ENCODE data around the gene TNIK. TPM values are rescaled to one million over a fixed set of nuclear protein-coding genes. Genes with fewer than 3 reads are reported as not detected.

Gene TNIK
- total RNA-seq, 3 donors from 2014 or later: 12.9 to 15.4 (median 13.5) TPM

DNA sequence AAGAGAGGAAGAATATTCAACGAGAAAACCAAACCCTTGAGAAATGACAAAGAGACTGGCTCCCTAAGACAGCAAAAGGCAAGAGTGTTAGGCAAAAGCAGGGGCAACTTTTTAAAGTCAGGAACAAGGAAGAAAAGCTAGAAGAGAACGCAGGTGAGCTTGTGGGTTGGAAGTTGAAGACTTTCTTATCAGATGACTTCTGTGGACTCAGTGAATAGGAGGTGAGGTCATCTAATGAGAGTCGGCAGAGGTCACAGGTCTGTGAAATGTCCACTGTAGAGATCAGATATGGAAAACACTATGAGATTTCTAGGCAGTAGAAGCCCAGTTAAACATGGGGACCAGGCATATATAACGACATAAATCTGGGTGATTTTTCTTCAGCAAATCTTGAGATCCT lies 27.2 kb upstream of the TNIK start:
- peaks cover 22% of the 10 kb centered on the region for H3K4me1 Mint-ChIP-seq (ENCODE audit: low read depth)
- no peak for ATAC-seq
- H3K9me3 Mint-ChIP-seq: no peaks in the 10 kb centered on the region
- H3K27me3 Mint-ChIP-seq (ENCODE audit: low read depth): no peaks in the 10 kb centered on the region
- no peaks in the 10 kb centered on the region for H3K36me3 Mint-ChIP-seq (ENCODE audit: insufficient read depth)
- no peak overlapping the region for H3K4me3 Mint-ChIP-seq
- no peak for DNase-seq

- Mint-ChIP-seq H3K9me3 (no peaks in the 10 kb centered on the region), H3K4me1 (ENCODE audit: low read depth) (peaks cover 13% of the 10 kb centered on the region), H3K4me3 (no peak overlapping the region), H3K36me3 (ENCODE audit: insufficient read depth) (no peaks in the 10 kb centered on the region), H3K27me3 (ENCODE audit: low read depth) (no peaks in the 10 kb centered on the region)
- ATAC-seq (no peak), DNase-seq (no peak)
Observed at GRCh38 chr3:171485338-171485737, 25.1 kb upstream of the TNIK start.

DNA sequence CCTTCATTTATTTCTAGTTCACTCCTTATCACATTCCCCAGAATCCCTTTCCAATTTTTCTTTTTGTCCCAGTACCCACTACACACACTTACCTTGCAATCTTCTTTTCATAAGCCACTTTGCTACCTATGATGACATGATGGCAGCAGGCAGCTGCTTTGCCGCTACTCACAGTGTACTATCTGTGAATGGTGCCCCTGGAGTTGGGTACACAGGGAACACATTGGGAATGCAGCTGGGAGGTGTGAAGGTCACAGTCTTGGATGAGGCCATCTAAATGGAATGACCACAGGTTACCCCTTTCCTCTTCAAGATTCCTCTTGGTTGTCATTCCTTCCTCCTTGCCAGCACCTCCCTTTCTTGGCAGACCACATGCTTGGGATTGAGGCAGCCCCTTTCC lies 20.8 kb upstream of the TNIK start:
- Mint-ChIP-seq H3K9me3 (no peaks in the 10 kb centered on the region), H3K27me3 (ENCODE audit: low read depth) (no peaks in the 10 kb centered on the region), H3K36me3 (ENCODE audit: insufficient read depth) (no peaks in the 10 kb centered on the region), H3K4me1 (ENCODE audit: low read depth) (peaks cover 15% of the 10 kb centered on the region), H3K4me3 (peak overlapping the region; percentile 9)
- no peak for DNase-seq
- peak in 1 of 2 donors; percentile 33 for ATAC-seq

DNA sequence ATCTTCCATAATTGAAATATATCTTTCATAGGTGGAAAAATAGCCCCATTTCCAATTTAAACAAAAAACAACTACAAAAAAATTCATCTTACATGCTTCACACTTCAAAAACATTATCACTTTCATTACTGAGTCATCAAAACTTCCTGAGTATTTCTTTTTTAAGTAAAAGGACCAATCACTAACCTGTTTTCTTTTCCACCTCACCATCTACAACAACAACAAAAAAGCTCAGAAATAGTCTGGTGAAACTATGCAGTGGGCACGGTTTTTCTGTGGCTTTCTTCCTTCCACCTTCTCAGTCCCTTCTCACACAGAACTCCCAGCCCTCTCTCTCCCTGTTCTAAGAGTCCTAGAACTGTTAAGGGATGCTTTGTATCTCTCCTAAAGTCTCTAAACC lies 20.3 kb upstream of the TNIK start:
- Mint-ChIP-seq H3K27me3 (ENCODE audit: low read depth) (no peaks in the 10 kb centered on the region), H3K4me1 (ENCODE audit: low read depth) (peaks cover 15% of the 10 kb centered on the region), H3K9me3 (no peaks in the 10 kb centered on the region), H3K4me3 (peak overlapping the region; percentile 9), H3K36me3 (ENCODE audit: insufficient read depth) (no peaks in the 10 kb centered on the region)
- no peak for DNase-seq
- peak; percentile 88 to 90 for ATAC-seq

- DNase-seq: no peak
- H3K27me3 Mint-ChIP-seq (ENCODE audit: low read depth): no peaks in the 10 kb centered on the region
- no peaks in the 10 kb centered on the region for H3K9me3 Mint-ChIP-seq
- ATAC-seq: no peak
- peaks cover 15% of the 10 kb centered on the region for H3K4me1 Mint-ChIP-seq (ENCODE audit: low read depth)
- H3K36me3 Mint-ChIP-seq (ENCODE audit: insufficient read depth): no peaks in the 10 kb centered on the region
- H3K4me3 Mint-ChIP-seq: no peak overlapping the region
Observed at GRCh38 chr3:171476532-171477102, 16.4 kb upstream of the TNIK start.

- Mint-ChIP-seq H3K27me3 (ENCODE audit: low read depth) (no peaks in the 10 kb centered on the region), H3K4me3 (no peak overlapping the region), H3K9me3 (no peaks in the 10 kb centered on the region), H3K4me1 (ENCODE audit: low read depth) (no peaks in the 10 kb centered on the region), H3K36me3 (ENCODE audit: insufficient read depth) (no peaks in the 10 kb centered on the region)
- ATAC-seq: no peak
- no peak for DNase-seq
Observed at GRCh38 chr3:171472552-171472951, 12.3 kb upstream of the TNIK start.

DNA sequence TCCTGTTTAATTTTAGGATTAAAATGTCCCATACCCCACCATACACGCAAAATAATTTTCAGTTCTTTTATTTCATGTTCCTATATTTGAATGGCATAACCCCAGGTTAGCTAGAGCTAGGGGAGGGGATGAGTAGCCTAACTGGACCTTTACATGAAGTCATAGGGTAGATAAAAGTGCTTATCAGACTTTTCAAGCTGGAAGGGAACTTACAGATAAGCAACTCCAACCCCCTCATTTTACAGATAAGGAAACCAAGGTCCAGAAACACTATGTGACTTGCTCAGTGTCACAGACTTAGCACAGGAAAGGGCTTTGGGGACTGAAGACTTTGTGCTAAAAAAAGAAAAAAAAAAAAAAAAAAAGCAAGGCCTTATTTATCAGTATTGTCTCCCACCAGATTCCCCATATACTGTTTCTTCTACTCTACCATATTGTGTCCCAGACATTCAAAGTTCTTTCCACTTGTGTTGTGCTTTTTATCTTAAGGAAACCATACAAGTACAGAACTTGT lies 10.6 kb upstream of the TNIK start:
- Mint-ChIP-seq H3K4me3 (no peak overlapping the region), H3K4me1 (ENCODE audit: low read depth) (no peaks in the 10 kb centered on the region), H3K27me3 (ENCODE audit: low read depth) (no peaks in the 10 kb centered on the region), H3K36me3 (ENCODE audit: insufficient read depth) (no peaks in the 10 kb centered on the region), H3K9me3 (no peaks in the 10 kb centered on the region)
- DNase-seq (no peak), ATAC-seq (no peak)

DNA sequence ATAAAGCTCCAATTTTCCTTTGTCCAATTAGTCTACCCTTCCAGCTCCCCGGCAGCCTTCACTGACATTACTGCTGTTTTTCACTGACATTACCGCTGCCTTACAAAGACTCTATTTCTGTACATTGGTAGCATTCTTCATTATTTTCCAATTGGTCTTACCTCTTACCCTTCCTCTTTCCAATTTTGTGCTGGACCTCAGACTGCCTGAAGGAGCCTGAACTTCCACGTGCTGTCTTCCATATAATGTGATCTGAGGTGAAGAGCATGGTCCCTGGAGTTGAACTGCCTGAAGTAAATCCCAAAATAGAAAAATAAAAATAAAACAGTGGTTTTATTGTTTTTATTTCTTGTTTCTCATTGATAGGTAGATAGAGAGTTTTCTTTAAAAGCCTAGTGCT lies 9.2 kb upstream of the TNIK start:
- no peak for ATAC-seq
- Mint-ChIP-seq H3K9me3 (no peaks in the 10 kb centered on the region), H3K4me3 (no peak overlapping the region), H3K4me1 (ENCODE audit: low read depth) (no peaks in the 10 kb centered on the region), H3K27me3 (ENCODE audit: low read depth) (no peaks in the 10 kb centered on the region), H3K36me3 (ENCODE audit: insufficient read depth) (no peaks in the 10 kb centered on the region)
- no peak for DNase-seq

- DNase-seq (no peak), ATAC-seq (no peak)
- H3K27me3 Mint-ChIP-seq (ENCODE audit: low read depth): no peaks in the 10 kb centered on the region
- no peaks in the 10 kb centered on the region for H3K4me1 Mint-ChIP-seq (ENCODE audit: low read depth)
- H3K4me3 Mint-ChIP-seq: no peak overlapping the region
- H3K9me3 Mint-ChIP-seq: no peaks in the 10 kb centered on the region
- no peaks in the 10 kb centered on the region for H3K36me3 Mint-ChIP-seq (ENCODE audit: insufficient read depth)
Observed at GRCh38 chr3:171468296-171468906, 8.2 kb upstream of the TNIK start.

DNA sequence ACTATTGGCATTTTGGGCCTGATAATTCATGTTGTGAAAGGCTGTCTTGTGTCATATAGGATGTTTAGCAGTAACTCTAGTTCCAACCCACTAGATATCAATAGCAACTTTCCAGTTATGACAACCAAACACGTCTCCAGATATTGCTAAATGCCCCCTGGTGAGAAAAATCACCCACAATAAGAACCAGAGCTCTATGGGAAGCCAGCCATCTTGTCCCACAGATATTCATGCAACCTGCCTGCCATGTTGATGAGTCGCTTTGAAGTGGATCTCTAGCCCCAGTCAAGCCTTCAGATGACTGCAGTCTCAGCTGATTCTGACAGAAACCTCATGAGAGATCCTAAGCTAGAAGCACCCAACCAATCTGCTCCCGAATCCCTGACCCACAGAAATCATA lies 5.6 kb upstream of the TNIK start:
- Mint-ChIP-seq H3K4me1 (ENCODE audit: low read depth) (peaks cover 13% of the 10 kb centered on the region), H3K9me3 (no peaks in the 10 kb centered on the region), H3K4me3 (no peak overlapping the region), H3K36me3 (ENCODE audit: insufficient read depth) (no peaks in the 10 kb centered on the region), H3K27me3 (ENCODE audit: low read depth) (no peaks in the 10 kb centered on the region)
- DNase-seq (no peak), ATAC-seq (no peak)

DNA sequence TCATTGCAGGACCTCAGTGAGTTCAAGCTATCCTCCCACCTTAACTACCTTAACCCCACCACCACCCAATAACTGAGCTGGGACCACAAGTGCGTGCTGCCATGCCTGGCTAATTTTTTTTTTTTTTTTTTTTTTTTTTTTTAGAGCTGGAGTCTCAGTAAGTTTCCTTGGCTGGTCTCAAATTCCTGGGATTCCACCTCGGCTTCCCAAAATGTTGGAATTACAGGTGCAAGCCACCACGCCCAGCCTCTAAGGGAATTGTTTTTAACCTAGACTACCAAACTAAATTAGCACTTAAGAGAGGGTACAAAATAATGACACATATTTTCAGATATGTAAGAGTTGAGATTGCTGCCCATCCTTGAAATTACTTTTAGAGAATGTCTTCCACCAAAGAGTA lies 4.3 kb upstream of the TNIK start:
- Mint-ChIP-seq H3K9me3 (no peaks in the 10 kb centered on the region), H3K27me3 (ENCODE audit: low read depth) (no peaks in the 10 kb centered on the region), H3K36me3 (ENCODE audit: insufficient read depth) (no peaks in the 10 kb centered on the region), H3K4me1 (ENCODE audit: low read depth) (peaks cover 13% of the 10 kb centered on the region), H3K4me3 (no peak overlapping the region)
- no peak for DNase-seq
- no peak for ATAC-seq

GRCh38 chr3:171462224-171462623 lies 2.0 kb upstream of the TNIK start:
- Mint-ChIP-seq H3K9me3 (no peaks in the 10 kb centered on the region), H3K36me3 (ENCODE audit: insufficient read depth) (no peaks in the 10 kb centered on the region), H3K4me3 (peak overlapping the region; percentile 99), H3K4me1 (ENCODE audit: low read depth) (peaks cover 30% of the 10 kb centered on the region), H3K27me3 (ENCODE audit: low read depth) (no peaks in the 10 kb centered on the region)
- ATAC-seq (no peak), DNase-seq (peak; percentile 11)

- Mint-ChIP-seq H3K36me3 (ENCODE audit: insufficient read depth) (no peaks in the 10 kb centered on the region), H3K4me3 (peak overlapping the region; percentile 99), H3K9me3 (no peaks in the 10 kb centered on the region), H3K27me3 (ENCODE audit: low read depth) (no peaks in the 10 kb centered on the region), H3K4me1 (ENCODE audit: low read depth) (peaks cover 37% of the 10 kb centered on the region)
- ATAC-seq (no peak), DNase-seq (no peak)
Observed at GRCh38 chr3:171461525-171461917, 1.3 kb upstream of the TNIK start.

GRCh38 chr3:171460725-171461524 lies 720 bp upstream of the TNIK start:
- ATAC-seq (peak; percentile 20 to 27), DNase-seq (peak; percentile 17)
- no peaks in the 10 kb centered on the region for H3K9me3 Mint-ChIP-seq
- peaks cover 43% of the 10 kb centered on the region for H3K4me1 Mint-ChIP-seq (ENCODE audit: low read depth)
- H3K4me3 Mint-ChIP-seq: peak overlapping the region; percentile 99
- no peaks in the 10 kb centered on the region for H3K36me3 Mint-ChIP-seq (ENCODE audit: insufficient read depth)
- H3K27me3 Mint-ChIP-seq (ENCODE audit: low read depth): no peaks in the 10 kb centered on the region
